Nephron (organoid): ENCODE measurements around the gene DENND1B.

Experiments used
- H3K27ac Mint-ChIP-seq, 3 experiments: 2 replicates each; pipeline ENCODE4 v1.8.0; 2020; ENCODE audit warnings: mixed read lengths in 3 of 3, mild to moderate bottlenecking in 2 of 3, moderate library complexity in 1 of 3
- H3K27me3 Mint-ChIP-seq: 2 replicates; pipeline ENCODE4 v1.8.0; 2021; ENCODE audit warnings: low read depth, mild to moderate bottlenecking, moderate library complexity, mixed read lengths
- H3K36me3 Mint-ChIP-seq: 2 replicates; pipeline ENCODE4 v1.8.0; 2020; ENCODE audit warnings: low read depth, mixed read lengths
- H3K4me1 Mint-ChIP-seq: 2 replicates; pipeline ENCODE4 v1.8.0; 2020; ENCODE audit warnings: mixed read lengths
- H3K4me3 Mint-ChIP-seq, 3 experiments: 2 replicates each; pipeline ENCODE4 v1.8.0; 2020; ENCODE audit warnings: mild to moderate bottlenecking in 3 of 3, mixed read lengths in 3 of 3, moderate library complexity in 2 of 3
- H3K9me3 Mint-ChIP-seq: 2 replicates; pipeline ENCODE4 v1.8.0; 2020; ENCODE audit warnings: mixed read lengths
- CTCF ChIP-seq, 3 experiments: fragments of 200-600 bp; sonication (generic); IDR thresholded peaks; one replicate each; pipeline ENCODE4 v1.5.0; 2021; ENCODE audit warnings: antibody characterized with exemption in 3 of 3; ENCODE audit not compliant: unreplicated experiment in 3 of 3

DENND1B gene

DNA sequence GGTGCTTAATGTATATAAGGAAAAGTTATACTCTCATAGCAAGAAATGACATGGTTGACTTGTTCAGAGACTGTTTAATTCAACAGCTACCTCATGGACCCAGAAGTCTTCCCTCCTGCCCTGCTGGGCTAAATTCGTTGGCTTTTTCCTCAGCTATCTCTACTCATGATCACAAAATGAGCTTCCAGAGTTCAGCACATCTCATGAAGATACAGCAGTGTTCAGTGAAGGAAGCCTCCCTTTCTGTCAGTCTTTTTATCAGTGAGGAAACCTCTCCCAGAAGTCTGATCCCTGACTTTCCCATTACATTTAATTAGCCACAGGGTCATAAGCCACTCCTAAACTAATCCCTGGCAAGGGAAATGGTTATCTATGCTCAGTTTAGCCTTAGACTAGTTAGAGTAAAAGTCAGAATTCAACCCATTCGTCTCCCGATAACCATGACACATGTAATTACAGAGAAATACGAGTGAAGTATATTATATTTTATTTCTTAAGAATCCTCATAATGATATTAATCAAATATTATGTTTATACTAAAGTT is 97.5 kb downstream of the DENND1B start:
- Mint-ChIP-seq H3K4me1 (peaks cover 10% of the 10 kb centered on the region), H3K27ac (no peak overlapping the region), H3K4me3 (no peak overlapping the region), H3K27me3 (no peaks in the 10 kb centered on the region), H3K9me3 (no peaks in the 10 kb centered on the region), H3K36me3 (no peaks in the 10 kb centered on the region)
- TF ChIP-seq CTCF (IDR thresholded peaks at IDR 0.05; ENCODE audit: unreplicated experiment in 3 of 3), result no peak

- no peak for TF ChIP-seq CTCF (IDR thresholded peaks at IDR 0.05; ENCODE audit: unreplicated experiment in 3 of 3)
- no peaks in the 10 kb centered on the region for H3K9me3 Mint-ChIP-seq
- H3K4me1 Mint-ChIP-seq, result peaks cover 5% of the 10 kb centered on the region
- H3K36me3 Mint-ChIP-seq, result no peaks in the 10 kb centered on the region
- no peak overlapping the region for H3K27ac Mint-ChIP-seq
- no peaks in the 10 kb centered on the region for H3K27me3 Mint-ChIP-seq
- no peak overlapping the region for H3K4me3 Mint-ChIP-seq
Measured at GRCh38 chr1:197677313-197677712, 98.0 kb downstream of the DENND1B start.

DNA sequence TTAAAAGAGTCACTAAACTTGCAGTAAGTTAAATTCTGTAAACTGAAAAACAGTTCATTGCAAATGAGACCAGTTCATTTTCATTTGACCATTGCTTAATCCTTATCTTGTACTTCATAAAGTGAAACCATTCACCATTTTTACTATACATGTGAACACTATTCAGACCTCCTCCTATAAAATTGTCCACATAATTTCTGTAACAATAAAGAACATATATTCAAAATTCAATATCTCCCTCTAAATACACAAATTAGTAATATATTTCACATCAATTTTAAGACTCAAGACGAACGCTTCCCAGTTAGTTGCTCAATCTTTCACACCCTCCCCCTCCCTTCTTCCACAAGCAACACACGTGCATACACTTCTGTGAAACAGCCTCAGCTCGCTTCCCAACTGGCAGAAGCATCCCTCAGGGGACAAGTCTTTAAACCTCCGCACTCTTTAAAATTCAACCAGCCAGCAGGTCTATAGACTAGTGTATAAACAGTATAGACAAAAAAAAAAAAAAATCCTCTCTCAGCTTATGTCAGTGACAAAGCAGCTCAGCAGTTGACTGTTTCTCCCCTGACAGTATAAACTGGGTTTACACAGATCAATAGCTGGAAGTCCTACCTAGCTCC is 99.6 kb downstream of the DENND1B start:
- no peaks in the 10 kb centered on the region for H3K36me3 Mint-ChIP-seq
- H3K9me3 Mint-ChIP-seq, result no peaks in the 10 kb centered on the region
- TF ChIP-seq CTCF (IDR thresholded peaks at IDR 0.05; ENCODE audit: unreplicated experiment in 3 of 3), result no peak
- H3K27ac Mint-ChIP-seq, result no peak overlapping the region
- peaks cover 4% of the 10 kb centered on the region for H3K4me1 Mint-ChIP-seq
- peak overlapping the region in 2 of 3 experiments; percentile 6 to 31 for H3K4me3 Mint-ChIP-seq
- H3K27me3 Mint-ChIP-seq, result no peaks in the 10 kb centered on the region

GRCh38 chr1:197674286-197674685 is 101.0 kb downstream of the DENND1B start:
- TF ChIP-seq CTCF (IDR thresholded peaks at IDR 0.05; ENCODE audit: unreplicated experiment in 3 of 3), result no peak
- no peaks in the 10 kb centered on the region for H3K36me3 Mint-ChIP-seq
- no peaks in the 10 kb centered on the region for H3K9me3 Mint-ChIP-seq
- no peak overlapping the region for H3K27ac Mint-ChIP-seq
- peaks cover 4% of the 10 kb centered on the region for H3K4me1 Mint-ChIP-seq
- H3K4me3 Mint-ChIP-seq, result no peak overlapping the region
- no peaks in the 10 kb centered on the region for H3K27me3 Mint-ChIP-seq

DNA sequence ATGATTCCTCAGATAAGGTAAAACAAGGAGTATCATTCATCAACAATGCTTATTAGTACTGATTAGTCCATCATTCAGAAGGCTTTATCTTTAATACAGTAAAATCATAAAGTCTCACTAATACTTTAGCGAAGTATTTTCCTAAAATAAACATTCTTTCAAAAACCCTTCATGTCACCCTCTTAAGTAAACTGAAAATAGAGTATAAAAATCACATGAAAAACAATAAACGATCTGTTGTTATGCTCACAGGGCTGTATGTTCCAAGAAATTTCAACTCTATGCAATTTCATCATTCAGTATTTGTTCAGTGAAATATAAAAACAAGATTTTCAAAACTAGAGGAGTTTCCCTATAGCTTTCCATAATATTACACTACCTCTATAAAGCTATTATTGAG is 102.0 kb downstream of the DENND1B start:
- no peak for TF ChIP-seq CTCF (IDR thresholded peaks at IDR 0.05; ENCODE audit: unreplicated experiment in 3 of 3)
- Mint-ChIP-seq H3K27me3 (no peaks in the 10 kb centered on the region), H3K36me3 (no peaks in the 10 kb centered on the region), H3K27ac (no peak overlapping the region), H3K4me1 (peaks cover 4% of the 10 kb centered on the region), H3K4me3 (no peak overlapping the region), H3K9me3 (no peaks in the 10 kb centered on the region)

GRCh38 chr1:197672347-197672746 is 102.9 kb downstream of the DENND1B start:
- no peak for TF ChIP-seq CTCF (IDR thresholded peaks at IDR 0.05; ENCODE audit: unreplicated experiment in 3 of 3)
- Mint-ChIP-seq H3K36me3 (no peaks in the 10 kb centered on the region), H3K27ac (no peak overlapping the region), H3K4me3 (no peak overlapping the region), H3K9me3 (no peaks in the 10 kb centered on the region), H3K27me3 (no peaks in the 10 kb centered on the region), H3K4me1 (peaks cover 4% of the 10 kb centered on the region)
